Activated T-cell treated with anti-CD3 and anti-CD28 coated beads, Interleukin-2, amount 50 U/mL, for 4 hours (primary cell): Measurements from ENCODE around the gene PRSS27. TPM values are rescaled to one million over a fixed set of nuclear protein-coding genes. Genes with fewer than 3 reads are reported as not detected.

Experiments used
- ATAC-seq, 2 donors: fragments of 200-7000 bp; cut with Tn5 transposase; one replicate each; pipeline ENCODE4 v1.10.0; 2021
- DNase-seq: peaks from one replicate; pipeline ENCODE4 v3.0.0-alpha.2; 2020
- H3K27me3 Mint-ChIP-seq: one replicate; pipeline ENCODE4 v1.8.0; 2021; ENCODE audit warnings: low read depth, mixed read lengths
- H3K36me3 Mint-ChIP-seq: one replicate; pipeline ENCODE4 v1.8.0; 2022; ENCODE audit warnings: mixed read lengths; ENCODE audit not compliant: insufficient read depth
- H3K4me1 Mint-ChIP-seq: one replicate; pipeline ENCODE4 v1.8.0; 2021; ENCODE audit warnings: low read depth, mixed read lengths
- H3K4me3 Mint-ChIP-seq: one replicate; pipeline ENCODE4 v1.8.0; 2021; ENCODE audit warnings: mild to moderate bottlenecking, moderate library complexity, mixed read lengths
- H3K9me3 Mint-ChIP-seq: one replicate; pipeline ENCODE4 v1.8.0; 2021; ENCODE audit warnings: mixed read lengths
- total RNA-seq, 3 donors: library from RNA; stranded (reverse); gene quantifications; one replicate each; pipeline ENCODE4 v1.2.1, GENCODE V29; 2021

PRSS27 gene
- total RNA-seq, 3 donors from 2014 or later, result 0.76 to 1.2 (median 0.84) TPM

DNA sequence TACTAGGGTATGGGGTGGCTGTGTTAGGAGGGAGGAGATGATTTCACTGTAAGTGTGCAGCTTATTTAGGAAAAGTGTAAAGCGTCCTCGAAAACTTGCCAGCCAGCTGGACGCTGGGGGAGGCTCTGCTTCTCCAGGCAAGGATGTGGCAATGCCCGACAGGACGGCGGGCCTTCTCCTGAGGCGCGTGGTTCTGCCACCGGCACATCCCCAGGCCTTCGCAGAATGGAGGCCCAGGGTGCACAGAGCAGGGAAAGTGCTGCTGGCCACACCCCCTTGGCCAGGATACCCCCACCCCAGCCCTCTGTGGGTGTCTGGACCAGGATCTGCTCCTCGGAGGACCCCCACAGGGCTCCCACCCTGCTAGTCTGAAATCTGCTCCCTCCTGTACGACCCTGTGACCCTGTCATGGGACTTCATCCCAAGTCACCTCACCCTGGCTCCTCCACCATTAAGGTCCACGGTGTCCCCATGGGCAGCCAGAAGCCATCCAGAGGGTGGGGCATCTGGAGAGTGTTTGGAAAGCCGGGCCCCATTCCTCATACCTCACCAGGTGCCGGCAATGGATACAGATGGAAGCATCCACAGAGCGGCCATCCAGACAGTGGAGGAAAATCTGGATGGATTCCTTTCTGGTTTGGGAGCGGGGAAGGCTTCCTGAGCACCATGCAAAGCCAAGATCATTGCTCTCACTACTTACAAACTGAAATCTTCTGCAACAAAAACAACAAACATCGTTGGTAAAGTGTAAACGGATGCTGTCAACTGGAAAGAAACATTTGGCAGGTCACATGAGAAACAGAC is 23.2 kb upstream of the PRSS27 start:
- Mint-ChIP-seq H3K27me3 (peaks cover 2% of the 10 kb centered on the region), H3K36me3 (no peaks in the 10 kb centered on the region), H3K9me3 (no peaks in the 10 kb centered on the region), H3K4me1 (no peaks in the 10 kb centered on the region), H3K4me3 (no peak overlapping the region)
- DNase-seq (no peak), ATAC-seq (no peak)

DNA sequence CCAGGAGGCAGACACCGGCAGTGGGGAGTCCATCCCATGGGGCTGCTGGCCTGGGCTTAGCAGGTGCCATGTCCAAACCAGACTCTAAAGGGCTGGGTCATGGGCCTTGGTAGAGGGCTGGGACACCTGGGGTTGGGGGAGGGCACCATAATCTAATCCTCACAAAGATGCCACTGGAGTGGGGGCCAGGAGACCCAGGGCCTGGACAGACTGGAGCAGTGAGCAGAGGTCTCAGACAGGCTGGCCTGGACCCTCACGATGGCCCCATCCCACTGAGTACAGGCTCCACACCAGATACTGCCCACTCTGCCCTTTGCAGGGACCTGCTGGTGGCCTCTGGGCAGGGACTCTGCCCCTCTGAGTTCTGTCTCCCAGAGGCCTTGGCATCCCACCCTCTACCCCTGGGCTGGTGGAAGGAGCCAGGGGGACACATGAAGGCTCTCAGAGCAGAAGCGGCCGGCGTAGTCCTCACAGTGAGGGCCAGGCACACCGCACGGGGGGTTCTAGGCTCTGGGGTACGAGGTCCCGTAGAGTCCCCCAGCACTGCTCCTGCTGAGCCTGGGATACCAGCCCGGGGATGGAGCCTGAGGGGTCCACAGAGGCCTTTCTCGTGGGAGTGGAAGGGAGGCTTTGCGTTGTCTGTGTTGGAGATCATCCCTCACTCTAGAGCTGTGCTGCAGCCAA is 22.4 kb upstream of the PRSS27 start:
- no peaks in the 10 kb centered on the region for H3K36me3 Mint-ChIP-seq
- H3K4me1 Mint-ChIP-seq, result no peaks in the 10 kb centered on the region
- H3K4me3 Mint-ChIP-seq, result no peak overlapping the region
- ATAC-seq (no peak), DNase-seq (no peak)
- peaks cover 2% of the 10 kb centered on the region for H3K27me3 Mint-ChIP-seq
- H3K9me3 Mint-ChIP-seq, result no peaks in the 10 kb centered on the region

DNA sequence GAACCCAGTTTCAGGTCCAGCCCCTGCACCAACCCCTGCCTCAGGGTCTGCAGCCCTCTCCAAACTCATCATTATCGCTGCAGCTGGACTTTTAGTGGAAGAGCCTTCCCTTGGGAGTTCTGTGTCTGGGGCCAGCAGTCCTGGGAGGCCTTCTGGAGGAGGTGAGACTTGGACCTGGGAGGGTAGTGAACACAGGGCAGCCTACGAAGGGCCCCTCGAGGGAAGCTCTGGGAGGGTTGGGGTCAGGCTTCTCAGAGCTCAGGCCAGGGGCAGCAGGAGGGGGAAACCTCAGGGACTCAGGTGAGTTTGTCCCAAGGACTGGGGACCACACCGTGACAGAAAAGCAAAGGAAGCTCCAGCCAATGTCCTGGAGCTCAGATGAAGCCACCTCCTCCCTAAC is 21.1 kb upstream of the PRSS27 start:
- H3K9me3 Mint-ChIP-seq, result no peaks in the 10 kb centered on the region
- H3K4me1 Mint-ChIP-seq, result no peaks in the 10 kb centered on the region
- H3K27me3 Mint-ChIP-seq, result peaks cover 3% of the 10 kb centered on the region
- ATAC-seq (no peak), DNase-seq (no peak)
- H3K36me3 Mint-ChIP-seq, result no peaks in the 10 kb centered on the region
- H3K4me3 Mint-ChIP-seq, result no peak overlapping the region

DNA sequence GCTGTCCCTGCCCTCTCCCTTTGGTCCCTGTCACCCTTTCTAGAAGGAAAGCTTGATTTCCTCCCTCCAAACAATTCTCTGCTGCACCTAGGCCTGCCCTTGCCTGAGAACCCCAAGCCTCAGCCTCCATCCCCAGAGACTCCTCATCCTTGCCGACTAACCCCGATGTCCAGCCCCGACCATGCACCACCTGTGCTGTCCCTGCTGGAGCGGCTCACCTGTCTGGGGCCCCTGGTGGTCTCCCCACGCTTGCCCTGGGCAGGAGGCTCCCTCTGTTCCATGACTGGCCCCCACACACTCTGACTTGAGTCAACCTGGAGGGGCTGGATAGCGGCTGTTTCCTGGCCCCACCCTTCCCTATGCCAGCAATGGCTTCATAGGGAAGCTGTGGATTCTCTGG is 20.5 kb upstream of the PRSS27 start:
- Mint-ChIP-seq H3K4me3 (no peak overlapping the region), H3K27me3 (peaks cover 3% of the 10 kb centered on the region), H3K36me3 (no peaks in the 10 kb centered on the region), H3K9me3 (no peaks in the 10 kb centered on the region), H3K4me1 (no peaks in the 10 kb centered on the region)
- ATAC-seq (no peak), DNase-seq (no peak)

DNA sequence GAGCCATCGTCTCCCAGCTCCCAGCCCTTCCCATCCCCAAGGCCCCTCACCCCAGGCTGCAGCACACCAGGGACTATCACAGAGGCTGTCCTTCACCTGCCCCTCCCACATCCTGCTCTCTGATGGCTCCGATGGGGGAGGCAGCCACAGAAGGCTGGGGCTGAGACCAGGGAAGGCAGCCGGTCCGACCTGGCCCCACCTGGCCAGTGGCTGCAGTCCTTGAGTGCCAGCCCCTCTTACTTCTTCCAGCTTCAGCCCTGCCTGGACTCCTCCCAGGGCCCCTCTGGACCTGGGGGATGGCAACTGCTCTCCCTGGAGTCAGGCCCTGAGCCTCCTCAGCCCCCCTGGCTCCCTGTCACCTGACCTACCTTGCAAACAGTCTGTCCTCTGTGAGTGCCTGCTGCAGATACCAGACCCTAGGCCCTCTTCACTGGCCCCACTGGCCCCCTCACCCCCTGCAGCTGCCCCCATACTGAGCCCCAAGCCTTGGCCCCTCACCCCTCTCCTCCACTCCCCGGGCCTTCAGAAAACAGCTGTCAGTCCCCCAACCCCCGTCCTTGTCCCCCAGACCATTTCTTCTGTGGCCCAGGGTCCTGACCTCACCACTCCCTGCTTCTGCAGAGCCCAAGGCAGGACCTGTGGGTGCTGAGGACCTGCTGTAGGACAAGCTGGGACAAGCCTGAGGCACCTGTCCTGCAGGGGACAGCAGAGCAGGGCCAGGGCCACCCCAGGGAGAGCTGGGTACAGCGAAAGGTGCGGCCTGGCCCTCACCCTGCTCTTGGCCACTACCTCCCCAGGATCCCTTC is 19.8 kb upstream of the PRSS27 start:
- Mint-ChIP-seq H3K4me3 (no peak overlapping the region), H3K4me1 (no peaks in the 10 kb centered on the region), H3K27me3 (peaks cover 3% of the 10 kb centered on the region), H3K9me3 (no peaks in the 10 kb centered on the region), H3K36me3 (no peaks in the 10 kb centered on the region)
- ATAC-seq (no peak), DNase-seq (no peak)

DNA sequence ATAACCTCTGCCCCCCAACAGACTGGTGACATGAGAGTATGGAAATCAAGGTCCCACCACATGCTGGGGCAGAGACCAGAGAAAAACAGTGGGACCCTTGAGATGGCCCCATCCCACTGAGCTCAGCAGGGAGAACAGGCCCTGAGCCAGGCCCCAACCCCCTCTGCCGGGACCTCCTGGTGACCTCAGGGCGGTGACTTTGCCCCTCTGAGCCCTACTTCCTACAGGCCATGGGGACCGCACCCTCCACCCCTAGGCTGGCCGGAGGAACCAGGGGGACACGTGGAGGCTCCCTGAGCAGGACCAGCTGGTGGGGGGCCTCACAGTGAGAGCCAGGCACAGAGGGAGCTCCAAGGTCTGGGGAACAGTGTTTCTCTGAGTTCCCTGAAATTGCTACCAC is 18.6 kb upstream of the PRSS27 start:
- Mint-ChIP-seq H3K4me1 (no peaks in the 10 kb centered on the region), H3K4me3 (no peak overlapping the region), H3K9me3 (no peaks in the 10 kb centered on the region), H3K27me3 (peaks cover 3% of the 10 kb centered on the region), H3K36me3 (no peaks in the 10 kb centered on the region)
- DNase-seq, result no peak
- ATAC-seq, result no peak

DNA sequence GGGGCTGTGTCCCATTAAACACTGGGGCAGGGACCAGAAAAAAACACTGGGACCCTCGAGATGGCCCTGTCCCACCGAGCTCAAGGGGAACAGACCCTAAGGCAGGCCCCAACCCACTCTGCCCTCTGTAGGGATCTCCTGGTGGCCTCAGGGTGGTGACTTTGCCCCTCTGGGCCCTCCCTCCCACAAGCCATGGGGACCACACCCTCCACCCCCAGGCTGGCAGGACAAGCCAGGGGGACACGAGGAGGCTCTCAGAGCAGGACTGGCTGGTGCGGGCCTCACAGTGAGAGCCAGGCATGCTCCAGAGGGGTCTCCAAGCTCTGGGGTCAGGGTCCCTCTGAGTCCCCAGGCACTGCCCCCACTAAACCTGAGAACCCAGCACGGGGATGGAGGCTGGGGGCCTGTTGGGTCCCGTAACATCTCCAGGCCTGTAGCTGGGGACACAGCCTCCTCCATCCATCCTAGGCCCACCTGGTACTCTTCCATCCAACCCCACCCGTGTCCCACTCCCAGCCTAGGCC is 17.9 kb upstream of the PRSS27 start:
- Mint-ChIP-seq H3K36me3 (no peaks in the 10 kb centered on the region), H3K4me1 (no peaks in the 10 kb centered on the region), H3K9me3 (no peaks in the 10 kb centered on the region), H3K27me3 (peaks cover 3% of the 10 kb centered on the region), H3K4me3 (no peak overlapping the region)
- ATAC-seq (no peak), DNase-seq (no peak)

DNA sequence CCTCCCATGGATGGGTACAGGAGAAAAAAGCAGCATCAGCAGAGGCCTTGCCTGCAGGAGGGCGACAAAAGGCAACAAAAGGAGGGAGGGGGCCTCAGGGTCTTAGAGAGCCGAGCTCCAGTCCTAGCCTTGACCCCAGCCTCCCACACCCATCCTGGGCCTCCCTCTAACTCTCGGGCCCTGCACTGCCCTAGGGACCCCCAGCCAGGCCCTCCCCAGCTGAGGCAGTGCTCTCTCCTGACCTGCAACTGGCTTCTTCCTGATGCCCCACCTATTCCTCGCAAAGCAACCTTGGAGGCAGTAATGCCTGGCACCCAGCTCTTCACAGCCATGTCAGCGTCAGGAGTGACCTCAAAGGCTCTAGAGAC is 17.2 kb upstream of the PRSS27 start:
- Mint-ChIP-seq H3K36me3 (no peaks in the 10 kb centered on the region), H3K4me1 (no peaks in the 10 kb centered on the region), H3K4me3 (no peak overlapping the region), H3K27me3 (peaks cover 3% of the 10 kb centered on the region), H3K9me3 (no peaks in the 10 kb centered on the region)
- DNase-seq, result no peak
- ATAC-seq, result no peak

DNA sequence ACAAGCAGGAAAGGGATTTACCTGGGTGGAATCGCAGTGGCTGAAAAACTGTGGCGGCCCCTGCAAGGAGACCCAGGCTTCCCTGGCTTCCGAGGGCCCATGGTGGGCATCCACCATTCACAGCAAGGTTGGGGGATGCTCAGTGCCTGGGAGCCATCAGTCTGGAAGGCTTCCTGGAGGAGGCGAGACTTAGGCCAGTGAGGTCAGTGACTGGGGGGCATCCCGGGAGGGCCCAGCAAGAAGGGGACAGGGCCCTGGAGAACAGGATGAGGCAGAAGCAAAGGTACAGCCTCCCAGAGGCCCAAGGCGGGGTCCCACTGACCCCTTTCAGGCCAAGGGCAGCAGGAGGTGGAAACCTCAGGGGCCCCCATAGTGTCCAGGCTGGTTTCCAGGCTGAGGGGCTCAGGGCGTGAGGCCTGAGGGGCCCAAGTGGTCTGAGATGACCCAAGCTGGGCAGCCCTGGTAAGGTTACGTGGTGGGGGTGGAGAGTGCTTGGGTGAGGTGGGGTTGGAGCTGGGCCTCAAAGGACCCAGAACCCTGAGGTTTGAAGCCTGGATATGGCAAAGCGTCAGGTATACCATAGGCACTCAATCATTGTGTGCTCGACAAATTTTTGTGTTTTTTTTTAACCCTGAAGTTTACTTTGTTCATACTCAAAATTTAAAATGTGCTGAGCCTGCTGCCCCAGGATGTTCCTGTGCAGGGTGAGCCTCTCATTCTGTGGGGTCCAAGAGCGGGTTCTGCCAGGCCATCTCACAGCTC is 16.6 kb upstream of the PRSS27 start:
- no peaks in the 10 kb centered on the region for H3K9me3 Mint-ChIP-seq

DNA sequence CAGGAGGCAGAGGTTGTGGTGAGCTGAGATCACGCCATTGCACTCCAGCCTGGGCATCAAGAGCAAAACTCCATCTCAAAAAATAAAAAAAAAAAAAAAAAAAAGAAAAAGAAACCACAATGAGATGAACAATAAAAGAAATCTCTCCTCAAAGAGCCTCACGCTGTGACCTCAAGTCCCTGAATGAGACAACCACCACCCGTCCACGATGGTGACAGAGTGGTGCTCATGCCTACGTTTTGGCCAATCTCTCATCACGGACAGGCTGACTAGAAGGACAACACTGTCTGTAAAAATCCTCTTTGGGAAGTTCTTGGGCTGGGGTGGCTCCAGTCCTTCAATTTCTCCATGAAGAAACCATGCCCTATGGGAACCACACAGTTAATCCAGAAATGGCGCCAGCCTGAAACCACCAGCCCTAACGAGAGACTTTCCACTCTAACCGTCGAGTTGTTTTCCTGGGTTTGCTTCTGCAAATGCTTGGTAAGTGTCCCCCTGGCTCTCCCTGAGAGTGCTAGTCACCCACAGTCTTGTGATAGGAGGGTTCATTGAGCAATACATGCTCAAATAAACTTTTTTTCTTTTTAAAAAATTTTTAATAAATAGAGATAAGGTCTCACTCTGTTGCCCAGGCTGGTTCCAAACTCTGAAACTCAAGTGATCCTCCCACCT is 15.0 kb upstream of the PRSS27 start:
- no peak for ATAC-seq

More for the DNA sequence above, 16.6 kb upstream of the PRSS27 start:
- Mint-ChIP-seq H3K4me3 (no peak overlapping the region), H3K4me1 (no peaks in the 10 kb centered on the region), H3K27me3 (peaks cover 3% of the 10 kb centered on the region), H3K36me3 (no peaks in the 10 kb centered on the region)
- no peak for ATAC-seq
- no peak for DNase-seq

DNA sequence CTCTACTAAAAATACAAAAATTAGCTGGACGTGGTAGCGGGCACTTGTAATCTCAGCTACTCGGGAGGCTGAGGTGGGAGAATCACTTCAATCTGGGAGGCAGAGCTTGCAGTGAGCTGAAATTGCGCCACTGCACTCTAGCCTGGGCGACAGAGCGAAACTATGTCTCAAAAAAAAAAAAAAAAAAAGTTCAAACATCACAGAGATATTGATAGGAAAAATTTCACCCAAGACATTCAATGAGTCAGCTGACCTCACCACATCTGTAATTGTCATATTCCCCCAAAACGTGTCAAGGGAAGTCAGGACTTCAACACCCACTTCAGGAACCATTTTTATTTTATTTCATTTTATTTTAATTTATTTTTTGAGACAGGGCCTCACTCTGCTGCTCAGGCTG is 8.0 kb upstream of the PRSS27 start:
- H3K36me3 Mint-ChIP-seq, result no peaks in the 10 kb centered on the region
- ATAC-seq (no peak), DNase-seq (no peak)
- H3K4me1 Mint-ChIP-seq, result peaks cover 3% of the 10 kb centered on the region
- H3K9me3 Mint-ChIP-seq, result no peaks in the 10 kb centered on the region
- peaks cover 11% of the 10 kb centered on the region for H3K27me3 Mint-ChIP-seq
- no peak overlapping the region for H3K4me3 Mint-ChIP-seq

More for the DNA sequence above, 15.0 kb upstream of the PRSS27 start:
- H3K27me3 Mint-ChIP-seq, result peaks cover 1% of the 10 kb centered on the region
- no peak overlapping the region for H3K4me3 Mint-ChIP-seq
- H3K9me3 Mint-ChIP-seq, result no peaks in the 10 kb centered on the region
- H3K4me1 Mint-ChIP-seq, result no peaks in the 10 kb centered on the region
- no peak for DNase-seq
- H3K36me3 Mint-ChIP-seq, result no peaks in the 10 kb centered on the region

DNA sequence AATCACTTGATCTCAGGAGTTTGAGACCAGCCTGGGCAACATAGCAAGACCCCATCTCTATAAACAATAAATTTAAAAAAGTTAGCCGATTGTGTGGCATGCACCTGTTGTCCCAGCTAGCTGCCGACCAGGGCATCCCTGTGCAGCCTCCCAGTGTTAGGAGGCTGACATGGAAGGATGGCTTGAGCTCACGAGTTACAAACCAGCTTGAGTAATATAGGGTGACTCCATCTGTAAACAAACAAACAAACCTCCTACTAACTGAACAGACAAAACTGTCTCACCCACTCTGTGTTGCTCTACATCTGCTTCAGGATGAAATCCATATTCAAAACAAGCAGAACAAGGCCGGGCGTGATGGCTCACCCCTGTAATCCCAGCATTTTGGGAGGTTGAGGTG is 6.9 kb upstream of the PRSS27 start:
- H3K27me3 Mint-ChIP-seq, result peaks cover 11% of the 10 kb centered on the region
- no peak overlapping the region for H3K4me3 Mint-ChIP-seq
- ATAC-seq, result no peak
- H3K4me1 Mint-ChIP-seq, result peaks cover 3% of the 10 kb centered on the region
- H3K9me3 Mint-ChIP-seq, result no peaks in the 10 kb centered on the region
- no peak for DNase-seq
- H3K36me3 Mint-ChIP-seq, result no peaks in the 10 kb centered on the region

DNA sequence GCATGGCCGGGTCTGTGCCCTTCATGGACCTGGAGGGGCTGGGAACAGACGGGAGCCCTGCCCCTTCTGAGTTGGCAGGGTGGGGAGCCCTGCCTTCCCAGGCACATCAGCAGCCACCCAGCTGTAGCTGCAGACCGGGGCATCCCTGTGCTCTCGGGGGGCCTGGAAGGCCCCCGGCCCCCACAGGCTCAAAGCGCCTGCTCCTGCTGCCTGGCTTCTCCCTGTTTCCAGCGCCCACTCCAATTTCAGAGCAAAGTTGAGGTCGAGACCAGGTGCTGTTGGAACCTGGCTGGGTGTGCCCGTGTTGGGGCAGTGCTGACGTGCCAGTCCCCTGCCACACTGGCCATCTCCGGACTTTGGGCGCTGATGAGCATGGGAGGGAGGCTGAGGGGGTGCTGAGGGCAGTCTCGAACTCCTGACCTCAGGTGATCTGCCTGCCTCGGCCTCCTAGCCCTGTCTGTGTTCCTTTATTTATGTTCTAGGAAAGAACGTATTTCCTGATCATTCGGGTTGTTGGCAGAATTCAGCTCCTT is 4.9 kb upstream of the PRSS27 start:
- Mint-ChIP-seq H3K27me3 (peaks cover 11% of the 10 kb centered on the region), H3K4me3 (no peak overlapping the region), H3K4me1 (peaks cover 3% of the 10 kb centered on the region), H3K36me3 (no peaks in the 10 kb centered on the region), H3K9me3 (no peaks in the 10 kb centered on the region)
- no peak for ATAC-seq
- DNase-seq, result no peak
